Hepatocyte (in vitro differentiated cells): ENCODE results near the gene TRIM8.

ENCODE experiments used
- EZH2 ChIP-seq: fragments of 200-600 bp; sonication (generic); IDR thresholded peaks from 2 replicates; pipeline ENCODE4 v1.6.1; 2016; ENCODE audit warnings: antibody characterized with exemption, mild to moderate bottlenecking, borderline replicate concordance
- EZH2phosphoT487 ChIP-seq: fragments of 200-600 bp; sonication (generic); IDR thresholded peaks from one replicate; pipeline ENCODE4 v1.6.1; 2018; ENCODE audit warnings: antibody characterized with exemption, mild to moderate bottlenecking, low read depth, moderate library complexity; ENCODE audit not compliant: unreplicated experiment, severe bottlenecking
- TF ChIP-seq, protein P1 (sequence below): fragments of 200-600 bp; sonication (generic); IDR thresholded peaks from 2 replicates; pipeline ENCODE4 v1.5.1; 2016; ENCODE audit warnings: antibody characterized with exemption, mild to moderate bottlenecking; ENCODE audit not compliant: poor library complexity

DNA sequence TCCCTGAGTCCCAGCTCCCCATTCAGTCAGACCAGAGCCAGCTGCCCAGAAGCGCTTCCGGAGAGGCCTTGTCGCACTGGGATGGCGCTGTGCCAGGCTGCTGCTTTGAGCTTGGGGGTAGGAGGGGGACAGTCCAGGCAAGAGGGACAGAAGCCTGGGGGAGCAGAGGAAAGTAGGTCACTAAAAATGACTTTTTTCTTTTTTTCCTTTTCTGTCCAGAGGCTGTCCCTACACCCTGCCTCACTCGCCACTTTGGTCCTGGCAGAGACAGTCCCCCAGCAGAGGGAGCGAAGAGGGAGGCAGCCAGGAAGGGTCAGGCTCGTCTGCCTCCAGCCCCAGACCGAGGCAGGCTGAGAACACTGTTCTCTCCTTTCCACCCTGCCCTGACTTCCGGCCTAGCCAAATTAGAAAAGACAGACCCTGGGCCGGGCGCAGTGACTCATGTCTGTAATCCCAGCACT is 15.8 kb upstream of the TRIM8 start:
- TF ChIP-seq EZH2phosphoT487 (no peak), EZH2 (no peak)
- TF ChIP-seq, protein P1, sequence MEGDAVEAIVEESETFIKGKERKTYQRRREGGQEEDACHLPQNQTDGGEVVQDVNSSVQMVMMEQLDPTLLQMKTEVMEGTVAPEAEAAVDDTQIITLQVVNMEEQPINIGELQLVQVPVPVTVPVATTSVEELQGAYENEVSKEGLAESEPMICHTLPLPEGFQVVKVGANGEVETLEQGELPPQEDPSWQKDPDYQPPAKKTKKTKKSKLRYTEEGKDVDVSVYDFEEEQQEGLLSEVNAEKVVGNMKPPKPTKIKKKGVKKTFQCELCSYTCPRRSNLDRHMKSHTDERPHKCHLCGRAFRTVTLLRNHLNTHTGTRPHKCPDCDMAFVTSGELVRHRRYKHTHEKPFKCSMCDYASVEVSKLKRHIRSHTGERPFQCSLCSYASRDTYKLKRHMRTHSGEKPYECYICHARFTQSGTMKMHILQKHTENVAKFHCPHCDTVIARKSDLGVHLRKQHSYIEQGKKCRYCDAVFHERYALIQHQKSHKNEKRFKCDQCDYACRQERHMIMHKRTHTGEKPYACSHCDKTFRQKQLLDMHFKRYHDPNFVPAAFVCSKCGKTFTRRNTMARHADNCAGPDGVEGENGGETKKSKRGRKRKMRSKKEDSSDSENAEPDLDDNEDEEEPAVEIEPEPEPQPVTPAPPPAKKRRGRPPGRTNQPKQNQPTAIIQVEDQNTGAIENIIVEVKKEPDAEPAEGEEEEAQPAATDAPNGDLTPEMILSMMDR: no peak
